Lung (tissue), 12 donors: ENCODE measurements around the gene MMP2. TPM values are rescaled to one million over a fixed set of nuclear protein-coding genes. Genes with fewer than 3 reads are reported as not detected.

Experiments used
- ATAC-seq: fragments of 200-7000 bp; cut with Tn5 transposase; one replicate; pipeline ENCODE4 v1.9.1; 2020; ENCODE audit warnings: moderate number of reproducible peaks; ENCODE audit not compliant: insufficient read depth, low FRiP score
- DNase-seq, 3 donors: peaks; one replicate each; pipeline ENCODE4 v3.0.0-alpha.2; 2013 to 2017
- H3K27ac ChIP-seq, 2 donors: one replicate each; pipeline ENCODE4 v1.5.1; 2013; ENCODE audit warnings: mild to moderate bottlenecking in 2 of 2, moderate library complexity in 2 of 2, control low read depth in 1 of 2, inconsistent platforms in 1 of 2, low read depth in 1 of 2, low read length in 1 of 2
- H3K27me3 ChIP-seq, 3 donors: one replicate each; pipeline ENCODE4 v1.5.1; 2013; ENCODE audit warnings: low read length in 2 of 3; ENCODE audit not compliant: control insufficient read depth in 3 of 3, insufficient read depth in 3 of 3
- H3K36me3 ChIP-seq, 4 donors: one replicate each; pipeline ENCODE4 v1.5.1; 2013; ENCODE audit warnings: low read length in 4 of 4, mild to moderate bottlenecking in 1 of 4, moderate library complexity in 1 of 4; ENCODE audit not compliant: control insufficient read depth in 4 of 4, insufficient read depth in 4 of 4
- H3K4me1 ChIP-seq, 5 donors: one replicate each; pipeline ENCODE4 v1.5.1; 2013; ENCODE audit warnings: low read length in 5 of 5, mild to moderate bottlenecking in 2 of 5, moderate library complexity in 1 of 5; ENCODE audit not compliant: control insufficient read depth in 5 of 5, insufficient read depth in 5 of 5
- H3K4me3 ChIP-seq: one replicate; pipeline ENCODE4 v1.5.1; 2013; ENCODE audit warnings: mild to moderate bottlenecking, control low read depth, moderate library complexity
- H3K9ac ChIP-seq, 2 donors: one replicate each; pipeline ENCODE4 v1.5.1; 2013; ENCODE audit warnings: low read length in 2 of 2, control low read depth in 1 of 2; ENCODE audit not compliant: insufficient read depth in 1 of 2
- H3K9me3 ChIP-seq, 4 donors: one replicate each; pipeline ENCODE4 v1.5.1; 2013; ENCODE audit warnings: low read length in 3 of 4, mild to moderate bottlenecking in 1 of 4, moderate library complexity in 1 of 4; ENCODE audit not compliant: control insufficient read depth in 4 of 4, insufficient read depth in 3 of 4
- WGBS, 2 donors: extraction: QIAGEN DNeasy Blood & Tissue Kit; methylation state at CpG; one replicate each; pipeline ENCODE4 v1.1.7; 2013; 5-methylcytosine and 5-hydroxymethylcytosine counted together
- polyA plus RNA-seq, 2 donors: library from polyadenylated mRNA; stranded (reverse); fragments of 200-250 nt; gene quantifications; one replicate each; pipeline ENCODE4 v1.2.1, GENCODE V29; 2013
- total RNA-seq, 2 donors: library from RNA; depleted of rRNA in 1 of 2; stranded (reverse); fragments of >200 nt in 1 of 2; gene quantifications; one replicate each; pipeline ENCODE4 v1.2.1, GENCODE V29; 2014 to 2021
- TF ChIP-seq, protein P1 (sequence below): IDR thresholded peaks from 2 replicates; pipeline ENCODE4 v1.5.1; 2012; ENCODE audit warnings: mild to moderate bottlenecking; ENCODE audit errors: control extremely low read depth, extremely low read depth
- donor health status: control.
- donor health status: control.
- donor health status: Bipolar disorder and iron deficiency.
- donor health status: healthy.
- donor health status: DM: yes; HTN: yes; CAD: no.

The MMP2 gene
- total and polyA plus RNA-seq, 4 donors, result 41.9 to 291 (median 169) TPM

GRCh38 chr16:55506083-55506482, 27.1 kb downstream of the MMP2 start:
- H3K4me1 ChIP-seq, result peaks cover 0 to 41% (median 14%) of the 10 kb centered on the region in 5 donors
- WGBS, 2 donors, result 83 to 84% methylated on average over 7 of the region's 7 CpGs
- H3K9ac ChIP-seq, result no peak overlapping the region
- H3K4me3 ChIP-seq, result no peak overlapping the region
- H3K27me3 ChIP-seq, result no peaks in the 10 kb centered on the region
- TF ChIP-seq, protein P1, sequence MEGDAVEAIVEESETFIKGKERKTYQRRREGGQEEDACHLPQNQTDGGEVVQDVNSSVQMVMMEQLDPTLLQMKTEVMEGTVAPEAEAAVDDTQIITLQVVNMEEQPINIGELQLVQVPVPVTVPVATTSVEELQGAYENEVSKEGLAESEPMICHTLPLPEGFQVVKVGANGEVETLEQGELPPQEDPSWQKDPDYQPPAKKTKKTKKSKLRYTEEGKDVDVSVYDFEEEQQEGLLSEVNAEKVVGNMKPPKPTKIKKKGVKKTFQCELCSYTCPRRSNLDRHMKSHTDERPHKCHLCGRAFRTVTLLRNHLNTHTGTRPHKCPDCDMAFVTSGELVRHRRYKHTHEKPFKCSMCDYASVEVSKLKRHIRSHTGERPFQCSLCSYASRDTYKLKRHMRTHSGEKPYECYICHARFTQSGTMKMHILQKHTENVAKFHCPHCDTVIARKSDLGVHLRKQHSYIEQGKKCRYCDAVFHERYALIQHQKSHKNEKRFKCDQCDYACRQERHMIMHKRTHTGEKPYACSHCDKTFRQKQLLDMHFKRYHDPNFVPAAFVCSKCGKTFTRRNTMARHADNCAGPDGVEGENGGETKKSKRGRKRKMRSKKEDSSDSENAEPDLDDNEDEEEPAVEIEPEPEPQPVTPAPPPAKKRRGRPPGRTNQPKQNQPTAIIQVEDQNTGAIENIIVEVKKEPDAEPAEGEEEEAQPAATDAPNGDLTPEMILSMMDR, result no peak
- no peak for DNase-seq
- H3K36me3 ChIP-seq, result peaks cover 0 to 55% (median 24%) of the 10 kb centered on the region in 4 donors
- no peak overlapping the region for H3K27ac ChIP-seq
- no peaks in the 10 kb centered on the region for H3K9me3 ChIP-seq
- no peak for ATAC-seq

GRCh38 chr16:55506708-55507107, 27.7 kb downstream of the MMP2 start:
- 57 to 66% methylated on average over 4 of the region's 4 CpGs for WGBS, 2 donors
- Histone ChIP-seq H3K9ac (no peak overlapping the region), H3K4me1 (peaks cover 0 to 35% (median 10%) of the 10 kb centered on the region in 5 donors), H3K36me3 (peaks cover 0 to 49% (median 24%) of the 10 kb centered on the region in 4 donors), H3K4me3 (no peak overlapping the region), H3K27me3 (no peaks in the 10 kb centered on the region), H3K27ac (no peak overlapping the region), H3K9me3 (no peaks in the 10 kb centered on the region)
- no peak for DNase-seq
- TF ChIP-seq, protein P1, result no peak
- no peak for ATAC-seq

GRCh38 chr16:55508271-55508921, 29.4 kb downstream of the MMP2 start:
- ATAC-seq, result no peak
- H3K27ac ChIP-seq, result peak overlapping the region in 1 of 2 donors; percentile 85

More at GRCh38 chr16:55508271-55508921, 29.4 kb downstream of the MMP2 start:
- Histone ChIP-seq H3K36me3 (peaks cover 0 to 47% (median 21%) of the 10 kb centered on the region in 4 donors), H3K4me3 (no peak overlapping the region), H3K4me1 (peaks cover 0 to 18% (median 2%) of the 10 kb centered on the region in 5 donors), H3K9me3 (peaks cover 0 to 9% (median under 1%) of the 10 kb centered on the region in 4 donors), H3K27me3 (no peaks in the 10 kb centered on the region), H3K9ac (no peak overlapping the region)
- TF ChIP-seq, protein P1, result no peak
- no peak for DNase-seq
- WGBS, 2 donors, result 58 to 60% methylated on average over 9 of the region's 9 CpGs
